GM12878 (cell line): ENCODE results near the gene PTCD1. TPM values are rescaled to one million over a fixed set of nuclear protein-coding genes. Genes with fewer than 3 reads are reported as not detected.

ENCODE experiments used
- ATAC-seq: fragments of 200-7000 bp; cut with Tn5 transposase; 3 replicates; pipeline ENCODE4 v1.9.1; 2020; ENCODE audit warnings: mild to moderate bottlenecking, moderate library complexity
- BruUV-seq: library from RNA; stranded (reverse); fragments of 400-500 nt; replicated peaks from 2 replicates; lab custom pipeline; 2021; lab: Mats Ljungman, UMichigan
- CTCF ChIA-PET: fragments of 300-600 bp; sonication (Branson Sonifier 250); formaldehyde crosslinking; extraction: SDS; loops from one replicate; lab custom pipeline; 2021; ENCODE audit warnings: inconsistent platforms; lab: Yijun Ruan, JAX
- POLR2A ChIA-PET: fragments of 350-600 bp; formaldehyde crosslinking; extraction: SDS; loops from one replicate; lab custom pipeline; 2021; ENCODE audit warnings: inconsistent platforms; lab: Charles Lee
- RAD21 ChIA-PET: fragments of 300-600 bp; sonication (Branson Sonifier 250); formaldehyde crosslinking; loops from one replicate; lab custom pipeline; 2023; ENCODE audit warnings: antibody characterized with exemption; ENCODE audit not compliant: unreplicated experiment; lab: Charles Lee
- SMC1A ChIA-PET: fragments of 300-600 bp; sonication (Branson Sonifier 250); formaldehyde crosslinking; loops from one replicate; lab custom pipeline; 2023; ENCODE audit not compliant: unreplicated experiment, uncharacterized antibody; lab: Charles Lee
- DNase-seq: peaks from one replicate; pipeline ENCODE4 v3.0.0-alpha.2; 2011; ENCODE audit warnings: low read depth, low spot score
- FAIRE-seq: peaks from 3 replicates; lab custom pipeline; 2011; peaks lifted over from hg19 to GRCh38; lab: Jason Lieb, UNC
- H2AFZ ChIP-seq: 2 replicates; pipeline ENCODE4 v1.6.0; 2011; ENCODE audit warnings: low read depth, low read length, control low read depth; ENCODE audit not compliant: control insufficient read depth
- H3K27ac ChIP-seq: 2 replicates; pipeline ENCODE4 v1.5.1; 2011; ENCODE audit warnings: control low read depth; ENCODE audit not compliant: control insufficient read depth, insufficient read depth
- H3K27me3 ChIP-seq, 2 experiments: replicated peaks in 1 of 2; 2 replicates each; pipeline versions ENCODE4 v1.6.0 to v1.6.1; 2011; ENCODE audit warnings: low read length in 1 of 2; ENCODE audit not compliant: control insufficient read depth in 2 of 2, insufficient read depth in 2 of 2
- H3K36me3 ChIP-seq, 2 experiments: 2 replicates each; pipeline ENCODE4 v1.5.1; 2011; ENCODE audit warnings: low read length in 1 of 2; ENCODE audit not compliant: control insufficient read depth in 2 of 2, insufficient read depth in 2 of 2
- H3K4me1 ChIP-seq: 2 replicates; pipeline ENCODE4 v1.6.1; 2011; ENCODE audit warnings: mild to moderate bottlenecking, low read length, moderate library complexity, mixed read lengths; ENCODE audit not compliant: control insufficient read depth, insufficient read depth
- H3K4me2 ChIP-seq: 2 replicates; pipeline ENCODE4 v1.6.0; 2011; ENCODE audit warnings: control low read depth; ENCODE audit not compliant: control insufficient read depth, insufficient read depth
- H3K4me3 ChIP-seq: fragments of 200-600 bp; sonication (generic); 2 replicates; pipeline ENCODE4 v1.5.1; 2016
- H3K79me2 ChIP-seq: 2 replicates; pipeline ENCODE4 v1.6.0; 2011; ENCODE audit warnings: low read length; ENCODE audit not compliant: control insufficient read depth, insufficient read depth
- H3K9ac ChIP-seq: 2 replicates; pipeline ENCODE4 v1.8.0; 2011; ENCODE audit warnings: low read length, control low read depth, mixed read lengths; ENCODE audit not compliant: control insufficient read depth, insufficient read depth
- H3K9me3 ChIP-seq: replicated peaks from 3 replicates; pipeline ENCODE4 v1.5.1; 2011; ENCODE audit warnings: mild to moderate bottlenecking, low read length; ENCODE audit not compliant: control insufficient read depth, insufficient read depth
- H4K20me1 ChIP-seq: 2 replicates; pipeline ENCODE4 v1.6.0; 2011; ENCODE audit not compliant: control insufficient read depth, insufficient read depth
- BCL3 ChIP-seq: IDR thresholded peaks from 2 replicates; pipeline ENCODE4 v1.6.1; 2011; ENCODE audit warnings: borderline replicate concordance, low read depth, mild to moderate bottlenecking, moderate library complexity, low read length; ENCODE audit not compliant: insufficient read depth, poor library complexity, severe bottlenecking
- BHLHE40 ChIP-seq, 2 experiments: fragments of 450-650 bp in 1 of 2; IDR thresholded peaks; 2 replicates each; pipeline ENCODE4 v1.6.1; 2011 to 2017; ENCODE audit warnings: low read depth in 2 of 2, borderline replicate concordance in 1 of 2, improper control_type of control experiment in 1 of 2, low read length in 1 of 2, mild to moderate bottlenecking in 1 of 2
- POLR2A ChIP-seq: IDR thresholded peaks from 2 replicates; pipeline ENCODE4 v1.6.1; 2011; ENCODE audit warnings: low read depth, mild to moderate bottlenecking, low read length
- WGBS: methylation state at CpG from one replicate; pipeline ENCODE4 v1.1.6; 2016; ENCODE audit warnings: low lambda C conversion rate; ENCODE audit not compliant: insufficient replicate concordance, insufficient coverage; ENCODE audit errors: missing lambda C conversion rate; 5-methylcytosine and 5-hydroxymethylcytosine counted together
- in situ Hi-C: fragments of 300-500 bp; cut with MboI; formaldehyde crosslinking; loops from 9 replicates; pipeline ENCODE4 v1.14.3; 2018; ENCODE audit warnings: mixed read lengths
- intact Hi-C: fragments of 100-400 bp; cut with micrococcal nuclease; formaldehyde crosslinking; loops from one replicate; pipeline ENCODE4 v1.14.2; 2022; ENCODE audit not compliant: unreplicated experiment
- polyA plus RNA-seq, 11 experiments: library from polyadenylated mRNA; depleted of rRNA in 4 of 11; unstranded in 6 of 11; stranded (reverse) in 5 of 11; fragments of >200 nt; fragmentation: Nextera tagmentation in 4 of 11; fragmentation: Illumina TruSeq in 1 of 11; extraction: Ambion mirVana in 4 of 11; extraction: Trizol in 1 of 11; gene quantifications; 1 replicate in 1 of 11; 2 replicates in 10 of 11; pipeline versions ENCODE4 v1.2.1 to v1.2.3, GENCODE V29; 2011 to 2016; ENCODE audit warnings: inconsistent platforms in 2 of 11, missing spikeins in 2 of 11, low read depth in 1 of 11
- total RNA-seq, 4 experiments: library from RNA; depleted of rRNA in 3 of 4; stranded (reverse); fragments of >200 nt in 3 of 4; fragmentation: Illumina TruSeq in 1 of 4; extraction: Trizol in 1 of 4; gene quantifications; 2 replicates each; pipeline versions ENCODE4 v1.2.1 to v1.2.3, GENCODE V29; 2013 to 2021

Gene PTCD1
- total and polyA plus RNA-seq, 10 of the 15 experiments (the other 5 are each of a cell fraction or from before 2014, with no cell fraction given) = 0.26 to 9.7 (median 5.0) TPM

- Histone ChIP-seq H3K4me2 (no peak overlapping the region), H3K79me2 (no peaks in the 10 kb centered on the region), H3K9ac (no peak overlapping the region), H2AFZ (no peak overlapping the region), H3K9me3 (no peaks in the 10 kb centered on the region), H3K4me1 (no peaks in the 10 kb centered on the region), H4K20me1 (no peaks in the 10 kb centered on the region), H3K27ac (no peak overlapping the region), H3K27me3 (no peaks in the 10 kb centered on the region), H3K36me3 (peaks cover 43 to 50% of the 10 kb centered on the region in 2 experiments), H3K4me3 (no peak overlapping the region)
- peak; percentile 69 for TF ChIP-seq BCL3
- TF ChIP-seq BHLHE40 (IDR thresholded peaks at IDR 0.05; ENCODE audit: borderline replicate concordance in 1 of 2, low read depth in 2 of 2, low read length in 1 of 2) = no peak
- peak; percentile 60 for TF ChIP-seq POLR2A
- no peak for FAIRE-seq
- ChIA-PET SMC1A (interaction anchor here (0.7 to 1.2 kb wide), 2 partner anchors 9 to 12 kb away, joined by 3 read pairs; no protein-coding TSS in a partner anchor), POLR2A (interaction anchor here (1.0 to 1.9 kb wide), 2 partner anchors 8 to 10 kb away, joined by 3 to 5 read pairs; partner anchors contain the start of genes BUD31 and PDAP1), RAD21 (no interaction called here), CTCF (interaction anchor here (1.5 to 2.8 kb wide), 2 partner anchors 8 to 33 kb away, joined by 7 to 9 read pairs; no protein-coding TSS in a partner anchor)
- no TSS peak for BruUV-seq
- DNase-seq = no peak
- intact Hi-C loops = no loop called here
- no peak for ATAC-seq
- 75% methylated on average over 5 of the region's 5 CpGs for WGBS
- in situ Hi-C loops = no loop called here
These were observed 39.6 kb downstream of the PTCD1 start for GRCh38 chr7:99398891-99399445.
